C4-2B (cell line): ENCODE data around the gene FAM186B.

ENCODE experiments used
- CTCF ChIP-seq: fragments of 450-650 bp; conservative IDR thresholded peaks from 2 replicates; pipeline ENCODE4 v1.5.1; 2017; ENCODE audit warnings: mild to moderate bottlenecking
- ZFX ChIP-seq: fragments of 450-650 bp; IDR thresholded peaks from 2 replicates; pipeline ENCODE4 v1.6.1; 2017

GRCh38 chr12:49587174-49587908 lies 18.1 kb downstream of the FAM186B start:
- TF ChIP-seq CTCF (no peak), ZFX (no peak)
